ENCODE measurements around the gene IRF2BPL. TPM values are rescaled to one million over a fixed set of nuclear protein-coding genes. Genes with fewer than 3 reads are reported as not detected.

Gene IRF2BPL
- total RNA-seq, result 31.5 TPM

GRCh38 chr14:77028384-77029231 is at the start of gene IRF2BPL:
Gene IRF2BPL (minus strand): TSS chr14:77028708. CDS start chr14:77027792, 916 bp downstream.
- peak; percentile 93 to 96 (median 94) for DNase-seq (ENCODE audit: low read depth in 2 of 3, low spot score in 2 of 3)

GRCh38 chr14:77077040-77077439 is 48.5 kb upstream of the IRF2BPL start:
- DNase-seq (ENCODE audit: low read depth in 2 of 3, low spot score in 2 of 3), result no peak

GRCh38 chr14:77076113-77076631 is 47.7 kb upstream of the IRF2BPL start:
- DNase-seq (ENCODE audit: low read depth in 2 of 3, low spot score in 2 of 3), result no peak

DNA sequence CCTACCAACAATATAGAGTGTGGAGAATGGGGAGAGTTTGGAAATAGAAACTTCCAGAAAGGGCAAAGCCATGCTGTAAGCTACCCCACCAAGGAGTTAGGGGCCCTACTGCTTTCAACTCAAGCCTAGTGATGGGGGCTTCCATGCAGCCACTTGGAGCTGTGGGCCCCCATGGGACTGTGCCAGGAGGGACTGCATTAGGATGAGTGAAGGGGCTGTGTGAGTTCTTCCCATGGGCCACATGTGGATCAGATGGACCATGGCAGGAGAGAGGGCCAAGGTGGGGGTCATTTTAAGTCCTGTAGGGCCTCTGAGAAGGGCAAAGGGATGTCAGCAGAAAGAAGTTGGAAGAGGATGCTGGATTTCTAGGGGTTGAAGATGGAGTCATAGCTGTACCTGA is 46.5 kb upstream of the IRF2BPL start:
- DNase-seq (ENCODE audit: low read depth in 2 of 3, low spot score in 2 of 3), result no peak

DNA sequence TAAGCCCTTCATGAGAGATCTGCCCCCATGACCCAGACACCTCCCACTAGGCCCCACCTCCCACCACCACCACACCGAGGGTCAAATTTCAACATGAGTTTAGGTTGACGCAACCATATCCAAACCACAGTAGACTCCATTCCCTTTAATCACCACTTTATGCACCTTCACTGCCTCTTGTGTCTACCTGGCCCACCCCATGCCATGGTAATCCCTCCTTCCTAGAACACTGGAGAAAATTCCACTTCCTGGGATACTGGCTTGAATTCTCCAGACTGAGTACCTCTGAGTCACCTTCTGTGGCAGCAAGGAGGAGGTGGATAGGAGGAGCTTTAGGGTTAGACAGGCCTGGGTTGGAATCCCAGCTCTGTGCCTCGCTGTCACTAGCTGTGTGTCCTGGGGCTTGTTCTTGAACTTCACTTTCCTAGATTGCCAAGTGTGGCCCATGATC is 43.5 kb upstream of the IRF2BPL start:
- DNase-seq (ENCODE audit: low read depth in 2 of 3, low spot score in 2 of 3), result no peak

GRCh38 chr14:77069551-77069950 is 41.0 kb upstream of the IRF2BPL start:
- no peak for DNase-seq (ENCODE audit: low read depth in 2 of 3, low spot score in 2 of 3)

GRCh38 chr14:77068517-77069200 is 40.2 kb upstream of the IRF2BPL start:
- no peak for DNase-seq (ENCODE audit: low read depth in 2 of 3, low spot score in 2 of 3)

- peak in 2 of 3 donors; percentile 44 to 71 for DNase-seq (ENCODE audit: low read depth in 2 of 3, low spot score in 2 of 3)
Observed at GRCh38 chr14:77067632-77068516, 39.4 kb upstream of the IRF2BPL start.

- no peak for DNase-seq (ENCODE audit: low read depth in 2 of 3, low spot score in 2 of 3)
Observed at GRCh38 chr14:77066578-77067172, 38.2 kb upstream of the IRF2BPL start.

- no peak for DNase-seq (ENCODE audit: low read depth in 2 of 3, low spot score in 2 of 3)
Observed at GRCh38 chr14:77065851-77066577, 37.5 kb upstream of the IRF2BPL start.

- no peak for DNase-seq (ENCODE audit: low read depth in 2 of 3, low spot score in 2 of 3)
Observed at GRCh38 chr14:77064521-77065178, 36.1 kb upstream of the IRF2BPL start.

DNA sequence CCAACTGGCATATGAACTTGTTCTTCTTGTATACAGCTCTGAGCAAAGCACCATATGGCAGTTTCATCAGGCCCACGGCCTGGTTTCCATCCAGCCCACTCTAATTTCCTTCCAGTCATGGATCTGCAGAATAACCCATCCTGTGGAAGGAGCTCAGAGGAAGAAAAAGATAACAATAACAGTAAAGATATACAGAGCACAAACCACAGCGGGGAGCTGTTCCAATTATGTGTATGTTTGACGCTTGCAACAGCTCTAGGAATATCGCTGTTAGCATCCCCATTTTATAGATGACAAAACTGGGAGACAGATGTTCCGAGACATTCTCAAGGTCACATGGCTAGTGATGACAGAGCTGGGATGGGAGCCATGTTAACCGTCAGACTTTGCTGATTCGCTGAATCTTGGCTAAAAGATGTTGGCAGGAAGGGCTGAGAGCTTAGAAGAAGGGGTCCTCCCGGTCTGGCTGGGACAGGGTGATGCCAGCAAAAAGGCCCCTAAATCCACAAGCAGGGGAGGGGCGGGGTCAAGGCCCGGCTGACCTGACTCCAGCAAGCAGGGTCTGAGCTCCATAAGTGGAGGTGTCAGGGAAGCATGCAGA is 35.2 kb upstream of the IRF2BPL start:
- no peak for DNase-seq (ENCODE audit: low read depth in 2 of 3, low spot score in 2 of 3)

- no peak for DNase-seq (ENCODE audit: low read depth in 2 of 3, low spot score in 2 of 3)
Observed at GRCh38 chr14:77062261-77062660, 33.8 kb upstream of the IRF2BPL start.

GRCh38 chr14:77061630-77062257 is 33.2 kb upstream of the IRF2BPL start:
- no peak for DNase-seq (ENCODE audit: low read depth in 2 of 3, low spot score in 2 of 3)

- no peak for DNase-seq (ENCODE audit: low read depth in 2 of 3, low spot score in 2 of 3)
Observed at GRCh38 chr14:77059276-77059915, 30.9 kb upstream of the IRF2BPL start.

GRCh38 chr14:77058785-77059184 is 30.3 kb upstream of the IRF2BPL start:
- DNase-seq (ENCODE audit: low read depth in 2 of 3, low spot score in 2 of 3), result no peak

DNA sequence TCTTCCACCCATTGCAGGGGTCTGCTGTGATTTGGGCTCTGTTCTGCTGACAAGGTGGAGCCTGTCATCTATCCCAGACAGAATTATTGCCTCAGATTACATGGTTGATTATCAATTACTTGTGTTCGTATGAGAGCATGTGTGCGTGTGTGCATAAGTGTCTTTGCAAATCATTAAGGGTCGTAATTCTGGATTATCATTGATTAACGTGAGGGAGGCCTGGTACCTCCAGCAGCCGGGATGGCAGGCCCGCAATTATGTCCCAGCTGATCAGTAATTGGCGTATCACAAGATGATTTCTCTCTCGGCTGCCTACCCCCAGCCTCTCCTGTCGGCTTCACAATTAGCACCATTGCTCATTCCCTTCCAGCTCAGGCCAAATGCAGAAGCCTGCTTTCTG is 29.6 kb upstream of the IRF2BPL start:
- no peak for DNase-seq (ENCODE audit: low read depth in 2 of 3, low spot score in 2 of 3)

GRCh38 chr14:77055981-77056380 is 27.5 kb upstream of the IRF2BPL start:
- no peak for DNase-seq (ENCODE audit: low read depth in 2 of 3, low spot score in 2 of 3)

Measured in hematopoietic multipotent progenitor cell (in vitro differentiated cells).